ENCODE results near the gene LAG3.
A peak's percentile ranks its signal among the peaks of the same experiment; 100 is the strongest.

Gene LAG3

DNA sequence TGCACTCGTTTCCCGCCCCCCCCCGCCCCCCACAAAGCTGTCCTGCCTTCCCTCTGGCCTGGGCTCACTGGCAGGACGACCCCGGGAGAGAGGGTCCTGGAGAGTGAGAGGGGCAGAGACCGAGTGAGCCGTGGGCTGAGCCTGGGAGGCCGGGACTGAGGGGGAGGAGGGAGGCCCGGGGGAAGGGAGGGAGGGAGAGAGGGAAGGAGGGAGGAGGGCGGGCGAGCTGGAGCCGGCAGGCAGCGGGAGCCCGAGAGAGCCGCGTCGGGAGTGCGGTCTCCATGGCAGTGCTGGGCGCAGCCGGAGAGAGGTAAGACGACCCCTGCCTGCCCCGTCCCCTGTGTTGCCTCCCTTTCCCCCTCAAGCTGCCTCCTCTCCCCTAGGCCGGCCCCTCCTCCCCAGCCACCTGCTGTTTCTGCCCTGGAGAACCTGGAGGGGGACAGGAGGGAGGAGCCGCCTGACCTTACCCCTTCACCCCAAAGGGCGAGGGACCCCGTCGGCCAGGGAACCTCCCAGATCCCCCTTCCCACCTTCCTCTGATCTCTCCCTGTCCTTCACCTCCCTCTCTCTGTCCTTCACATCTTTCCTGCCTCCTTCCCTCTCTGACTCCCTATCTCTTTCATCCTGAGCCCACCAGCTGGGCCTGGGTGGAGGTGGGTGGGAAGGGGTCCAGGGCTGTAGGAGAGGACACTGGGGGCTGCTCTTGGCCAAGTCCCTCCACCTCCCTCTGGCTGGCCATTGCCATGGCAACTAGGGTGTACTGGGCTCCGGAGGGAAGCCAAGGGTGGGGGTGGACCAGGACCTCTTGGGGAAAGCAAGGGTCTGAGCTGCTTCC lies 49.5 kb downstream of the LAG3 start, which contains the start of gene GPR162:
Gene GPR162, plus strand, starts transcription at position 231 of the 835 bp plus-strand sequence. CDS start 2,078 bp downstream, outside the sequence.
- DNase-seq (ENCODE audit: low read depth in 1 of 2, low spot score in 1 of 2): no peak

DNA sequence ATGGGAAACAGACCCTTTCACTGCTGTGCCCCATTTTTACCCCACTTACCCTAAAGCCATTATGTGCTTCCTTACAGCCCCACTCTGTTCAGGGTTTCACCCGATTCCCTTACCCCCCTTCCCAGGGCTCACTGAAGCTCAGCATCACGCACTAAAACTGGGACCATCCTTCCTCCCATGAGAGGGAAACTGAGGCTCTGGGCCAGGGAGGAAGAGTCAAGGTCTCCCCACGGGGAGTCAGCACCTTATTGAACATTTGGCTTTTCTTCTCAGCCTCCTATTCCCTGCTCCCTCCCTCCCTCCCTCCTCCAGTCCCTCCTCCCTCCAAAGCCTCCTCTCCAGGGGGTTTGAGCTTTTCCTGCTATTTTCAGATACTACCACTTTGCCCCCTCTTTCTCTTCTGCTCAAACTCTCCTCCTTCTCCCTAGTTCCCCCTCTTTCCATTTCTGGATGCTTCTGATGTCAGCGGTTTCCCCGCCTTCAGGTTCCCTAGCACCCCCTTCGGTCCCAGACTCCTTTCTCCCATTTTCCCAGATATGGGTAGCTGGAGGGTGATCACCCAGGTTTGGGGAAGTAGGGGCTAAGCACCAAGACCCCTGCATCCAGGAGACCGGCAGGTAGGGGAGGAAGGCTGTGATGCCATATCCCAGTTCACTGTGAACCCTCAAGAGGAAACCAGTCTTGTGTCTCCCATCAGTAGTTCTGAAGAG lies 50.3 kb downstream of the LAG3 start:
- DNase-seq (ENCODE audit: low read depth in 1 of 2, low spot score in 1 of 2): no peak

DNA sequence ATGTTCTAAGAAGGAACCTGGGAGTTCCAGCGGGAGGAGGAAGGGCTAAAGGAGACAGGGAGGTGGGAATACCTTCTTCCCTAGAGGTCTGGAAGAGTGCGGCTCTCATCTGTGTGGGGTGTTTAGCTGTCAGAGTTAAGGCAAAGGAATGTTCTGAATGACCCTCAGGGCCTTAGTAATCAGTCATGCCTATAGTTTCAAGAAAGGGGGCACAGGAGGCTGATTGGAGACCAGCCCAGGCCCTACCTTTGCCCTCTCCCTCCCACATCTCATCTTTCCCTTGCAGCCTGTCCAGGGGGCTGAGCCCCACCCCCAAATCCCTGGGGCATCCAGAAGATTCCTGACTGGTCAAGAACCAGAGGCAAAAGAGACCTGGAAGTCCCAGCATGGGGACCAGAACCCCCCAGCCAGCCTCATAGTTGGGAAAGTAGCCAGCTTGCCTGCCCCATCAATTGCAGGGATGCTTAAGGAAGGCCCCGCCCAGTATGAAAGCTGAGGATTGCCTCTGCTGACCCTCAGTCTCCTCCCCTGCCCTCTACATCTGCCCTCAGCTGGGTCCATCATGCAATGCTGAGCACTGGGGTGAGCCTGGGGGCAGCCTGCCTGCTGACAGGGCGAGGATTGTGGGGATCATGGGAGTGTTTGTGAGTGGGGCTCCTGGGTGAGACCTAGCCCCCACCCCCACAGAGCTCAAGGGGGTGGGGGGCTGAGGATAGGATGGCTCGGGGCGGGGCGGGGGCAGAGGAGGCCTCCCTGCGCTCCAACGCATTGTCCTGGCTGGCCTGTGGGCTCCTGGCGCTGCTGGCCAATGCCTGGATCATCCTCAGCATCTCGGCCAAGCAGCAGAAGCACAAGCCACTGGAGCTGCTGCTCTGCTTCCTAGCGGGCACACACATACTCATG lies 51.1 kb downstream of the LAG3 start:
- no peak for DNase-seq (ENCODE audit: low read depth in 1 of 2, low spot score in 1 of 2)

DNA sequence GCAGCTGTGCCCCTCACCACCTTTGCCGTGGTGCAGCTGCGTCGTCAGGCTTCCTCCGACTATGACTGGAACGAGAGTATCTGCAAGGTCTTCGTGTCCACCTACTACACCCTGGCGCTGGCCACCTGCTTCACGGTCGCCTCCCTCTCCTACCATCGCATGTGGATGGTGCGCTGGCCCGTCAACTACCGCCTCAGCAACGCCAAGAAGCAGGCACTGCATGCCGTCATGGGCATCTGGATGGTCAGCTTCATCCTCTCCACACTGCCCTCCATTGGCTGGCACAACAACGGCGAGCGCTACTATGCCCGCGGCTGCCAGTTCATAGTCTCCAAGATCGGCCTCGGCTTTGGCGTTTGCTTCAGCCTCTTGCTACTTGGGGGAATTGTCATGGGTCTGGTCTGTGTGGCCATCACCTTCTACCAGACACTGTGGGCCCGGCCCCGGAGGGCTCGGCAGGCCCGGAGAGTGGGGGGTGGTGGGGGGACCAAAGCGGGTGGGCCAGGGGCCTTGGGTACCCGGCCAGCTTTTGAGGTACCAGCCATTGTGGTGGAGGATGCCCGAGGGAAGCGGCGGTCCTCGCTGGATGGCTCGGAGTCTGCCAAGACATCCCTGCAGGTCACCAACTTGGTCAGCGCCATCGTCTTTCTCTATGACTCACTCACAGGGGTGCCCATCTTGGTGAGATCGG lies 51.9 kb downstream of the LAG3 start:
- DNase-seq (ENCODE audit: low read depth in 1 of 2, low spot score in 1 of 2): no peak

DNA sequence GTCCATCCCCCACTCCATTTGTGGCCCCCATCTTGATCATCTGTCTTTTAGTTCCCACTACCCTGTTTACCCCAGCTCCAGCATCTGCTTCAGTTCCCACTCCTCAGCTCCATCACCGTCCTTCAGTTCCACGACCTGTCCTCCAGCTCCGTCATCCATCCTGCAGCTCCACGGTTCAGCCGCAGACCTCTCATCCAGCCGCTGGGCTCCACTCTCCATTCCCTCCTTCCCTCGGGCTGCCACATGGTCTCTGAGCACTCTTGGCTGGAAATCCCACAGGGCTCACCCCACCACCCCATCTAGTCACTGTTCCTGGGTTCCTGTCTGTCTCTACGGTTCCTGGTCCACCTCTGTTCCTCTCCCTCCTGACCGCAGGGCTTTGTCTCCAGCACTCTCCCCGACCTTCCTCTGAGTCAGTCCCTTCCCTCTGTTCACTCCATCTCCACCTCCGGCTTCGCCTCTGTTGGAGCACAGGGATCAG lies 52.6 kb downstream of the LAG3 start:
- no peak for DNase-seq (ENCODE audit: low read depth in 1 of 2, low spot score in 1 of 2)

DNA sequence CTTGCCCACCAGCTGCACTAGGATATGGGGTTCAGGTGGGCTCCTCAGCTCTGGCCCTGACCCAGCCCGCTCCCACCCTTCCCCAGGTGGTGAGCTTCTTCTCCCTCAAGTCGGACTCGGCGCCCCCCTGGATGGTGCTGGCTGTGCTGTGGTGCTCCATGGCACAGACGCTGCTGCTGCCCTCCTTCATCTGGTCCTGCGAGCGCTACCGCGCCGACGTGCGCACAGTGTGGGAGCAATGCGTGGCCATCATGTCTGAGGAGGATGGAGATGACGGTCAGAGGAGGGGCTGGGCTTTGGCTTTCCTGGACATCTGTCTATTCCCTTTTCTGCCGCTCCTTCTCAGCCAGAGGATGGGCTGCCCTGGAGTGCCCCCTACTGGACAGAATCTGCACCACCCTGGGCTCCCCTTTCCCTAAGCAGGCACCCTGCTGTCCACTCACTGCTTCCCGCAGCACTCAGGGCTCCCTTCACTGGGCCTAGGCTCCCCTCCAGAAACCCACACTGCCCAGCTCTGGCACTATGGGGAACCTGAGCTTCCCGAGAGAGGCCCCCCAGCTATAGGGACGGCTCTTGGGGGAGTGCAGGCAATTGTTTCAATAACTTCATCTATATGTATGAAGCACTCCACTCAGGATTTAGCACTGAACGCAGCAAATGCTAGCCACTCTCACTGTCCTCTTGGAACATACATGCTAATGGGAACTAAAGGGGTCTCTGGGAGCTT lies 53.2 kb downstream of the LAG3 start:
- DNase-seq (ENCODE audit: low read depth in 1 of 2, low spot score in 1 of 2): peak; percentile 68 to 76

DNA sequence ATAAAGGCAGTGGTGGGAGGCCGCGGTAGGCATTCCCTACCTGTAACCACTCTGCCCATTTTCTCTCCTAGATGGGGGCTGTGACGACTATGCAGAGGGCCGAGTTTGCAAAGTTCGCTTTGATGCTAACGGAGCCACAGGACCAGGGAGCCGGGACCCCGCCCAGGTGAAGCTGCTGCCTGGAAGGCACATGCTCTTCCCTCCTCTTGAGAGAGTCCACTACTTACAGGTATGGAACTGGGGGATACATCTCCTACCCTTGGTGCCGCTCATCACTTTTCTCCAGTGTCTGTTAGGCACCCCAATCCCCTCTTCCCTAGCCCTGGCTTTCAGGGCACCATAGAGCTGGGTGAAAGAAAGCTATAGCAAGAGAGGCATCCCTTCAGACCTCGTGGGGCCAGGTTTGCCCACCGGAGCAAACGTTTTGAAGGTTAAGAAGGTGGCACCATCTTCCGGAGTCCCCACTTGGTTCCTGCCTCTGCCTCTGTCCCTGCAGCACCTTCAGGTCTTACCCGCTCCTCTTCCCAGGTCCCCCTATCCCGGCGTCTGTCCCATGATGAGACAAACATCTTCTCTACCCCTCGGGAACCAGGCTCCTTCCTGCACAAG lies 53.9 kb downstream of the LAG3 start:
- no peak for DNase-seq (ENCODE audit: low read depth in 1 of 2, low spot score in 1 of 2)

DNA sequence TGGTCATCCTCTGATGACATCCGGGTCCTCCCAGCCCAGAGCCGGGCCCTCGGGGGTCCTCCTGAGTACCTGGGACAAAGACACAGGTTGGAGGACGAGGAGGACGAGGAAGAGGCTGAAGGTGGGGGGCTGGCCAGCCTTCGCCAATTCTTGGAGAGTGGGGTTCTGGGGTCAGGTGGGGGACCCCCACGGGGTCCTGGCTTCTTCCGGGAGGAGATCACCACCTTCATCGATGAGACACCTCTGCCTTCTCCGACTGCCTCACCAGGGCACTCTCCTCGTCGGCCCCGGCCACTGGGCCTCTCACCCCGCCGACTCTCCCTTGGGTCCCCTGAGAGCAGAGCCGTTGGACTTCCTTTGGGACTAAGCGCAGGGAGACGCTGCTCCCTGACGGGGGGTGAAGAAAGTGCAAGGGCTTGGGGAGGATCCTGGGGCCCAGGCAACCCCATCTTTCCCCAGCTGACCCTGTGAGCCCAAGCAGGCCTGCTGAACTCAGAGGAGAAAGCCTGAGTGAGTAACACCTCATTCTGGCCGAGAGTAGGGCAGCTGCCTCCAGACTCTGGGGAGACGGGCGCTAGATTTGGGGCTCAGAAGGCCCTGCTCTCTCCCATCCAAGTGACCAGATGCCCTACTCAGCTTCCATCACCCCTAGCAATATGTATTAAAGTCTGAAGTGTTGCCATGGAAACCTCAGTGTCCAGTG lies 54.6 kb downstream of the LAG3 start:
- no peak for DNase-seq (ENCODE audit: low read depth in 1 of 2, low spot score in 1 of 2)

DNA sequence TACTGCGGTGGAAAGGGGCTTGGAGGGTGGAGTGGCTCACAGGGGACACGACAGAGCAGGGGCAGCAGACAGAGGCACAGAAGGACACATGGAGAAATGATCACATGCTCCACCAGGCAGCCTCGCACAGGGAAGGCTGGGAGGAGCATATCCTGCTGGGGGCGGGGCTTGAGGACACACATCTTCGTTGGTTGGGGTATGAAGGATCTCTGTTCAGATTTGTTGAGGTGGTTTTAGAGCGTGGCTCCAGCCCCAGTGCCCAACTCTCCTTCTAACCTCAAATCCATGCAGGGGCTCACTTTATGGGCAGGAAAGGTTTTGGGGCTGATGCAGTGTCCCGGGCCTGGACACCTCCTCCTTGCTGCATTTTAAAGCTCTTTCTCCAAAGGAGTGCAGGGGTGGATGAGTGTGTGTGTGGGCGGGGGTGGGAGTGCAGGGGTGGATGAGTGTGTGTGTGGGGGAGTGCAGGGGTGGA lies 55.2 kb downstream of the LAG3 start:
- no peak for DNase-seq (ENCODE audit: low read depth in 1 of 2, low spot score in 1 of 2)

Data from activated T-helper 1 cell treated with anti-CD3 and anti-CD28 coated beads, Interleukin-2, amount 50 U/mL, for 16 hours (primary cell).